ENCODE measurements around the gene NDUFV3. TPM values are rescaled to one million over a fixed set of nuclear protein-coding genes. Genes with fewer than 3 reads are reported as not detected.

Gene NDUFV3
- polyA plus RNA-seq, 1 of the 3 experiments (the other 2 are of a cell fraction) = 32.9 TPM

DNA sequence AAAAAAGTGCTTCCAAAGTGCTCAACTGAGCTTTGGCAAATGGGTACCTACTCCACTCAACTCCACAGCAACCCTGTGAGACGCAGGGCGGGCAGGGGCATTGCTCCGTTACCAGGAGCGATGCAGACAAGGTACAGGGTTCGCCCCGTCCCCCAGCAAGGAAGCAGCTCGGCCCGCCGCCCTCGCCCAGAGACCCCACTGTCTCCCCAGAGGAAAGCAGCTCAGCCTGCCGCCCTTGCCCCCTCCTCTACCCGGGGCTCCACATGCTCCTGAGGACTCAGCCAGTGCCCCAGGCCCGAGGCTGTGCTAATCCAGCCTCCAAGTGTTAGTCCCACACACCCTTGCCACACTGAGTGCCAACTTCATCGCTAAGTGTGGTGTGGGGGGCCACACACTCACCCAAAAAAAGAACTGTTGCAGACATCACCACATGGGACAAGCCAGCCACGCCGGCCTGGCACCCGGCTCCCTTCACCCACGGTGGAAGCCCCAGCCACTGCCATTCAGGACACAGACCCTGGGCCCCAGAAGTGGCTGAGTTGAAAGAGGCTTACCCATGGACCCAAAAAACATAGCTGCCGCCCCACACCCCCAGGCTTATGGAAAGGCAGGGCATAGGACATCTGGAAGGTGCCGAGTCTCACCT is 40.1 kb upstream of the NDUFV3 start:
- peaks cover 9 to 85% of the 10 kb centered on the region in 2 experiments for H3K36me3 ChIP-seq (replicated peaks in 1 of 2; ENCODE audit: control insufficient read depth in 1 of 2, insufficient read depth in 2 of 2, low read length in 1 of 2)
- H3F3A ChIP-seq (replicated peaks; ENCODE audit: insufficient read depth) = no peaks in the 10 kb centered on the region
- peaks cover 3% of the 10 kb centered on the region; the same call in 1 of the 2 replicates for H4K20me1 ChIP-seq (ENCODE audit: insufficient read depth)
- TF ChIP-seq GATA2 (CRISPR knock-in tag; IDR thresholded peaks at IDR 0.05) (no peak), NRF1 (IDR thresholded peaks at IDR 0.05; ENCODE audit: low read depth, low read length) (no peak), POLR2AphosphoS5 (IDR thresholded peaks at IDR 0.05; ENCODE audit: low read depth, low read length) (no peak), EP300 (IDR thresholded peaks at IDR 0.05; ENCODE audit: borderline replicate concordance in 1 of 2, low read depth in 1 of 2, low read length in 1 of 2) (no peak), RCOR1 (IDR thresholded peaks at IDR 0.05; ENCODE audit: low read length) (no peak), TCF12 (IDR thresholded peaks at IDR 0.05) (no peak), EZH2phosphoT487 (IDR thresholded peaks at IDR 0.05; ENCODE audit: borderline replicate concordance, low read depth) (no peak), CHD2 (IDR thresholded peaks at IDR 0.05; ENCODE audit: low read length, partially characterized antibody) (no peak), NFIC (IDR thresholded peaks at IDR 0.05; ENCODE audit: borderline replicate concordance) (no peak), FOXJ3 (CRISPR knock-in tag; IDR thresholded peaks at IDR 0.05) (no peak), ELF1 (IDR thresholded peaks at IDR 0.05) (no peak), JUND (IDR thresholded peaks at IDR 0.05) (no peak), GABPA (IDR thresholded peaks at IDR 0.05; ENCODE audit: low read depth) (no peak), TEAD4 (IDR thresholded peaks at IDR 0.05; ENCODE audit: borderline replicate concordance, insufficient read depth) (no peak), FOXM1 (IDR thresholded peaks at IDR 0.05; ENCODE audit: low read depth) (no peak), RAD21 (IDR thresholded peaks at IDR 0.05; ENCODE audit: low read length) (no peak)
- TF ChIP-seq, protein P1, sequence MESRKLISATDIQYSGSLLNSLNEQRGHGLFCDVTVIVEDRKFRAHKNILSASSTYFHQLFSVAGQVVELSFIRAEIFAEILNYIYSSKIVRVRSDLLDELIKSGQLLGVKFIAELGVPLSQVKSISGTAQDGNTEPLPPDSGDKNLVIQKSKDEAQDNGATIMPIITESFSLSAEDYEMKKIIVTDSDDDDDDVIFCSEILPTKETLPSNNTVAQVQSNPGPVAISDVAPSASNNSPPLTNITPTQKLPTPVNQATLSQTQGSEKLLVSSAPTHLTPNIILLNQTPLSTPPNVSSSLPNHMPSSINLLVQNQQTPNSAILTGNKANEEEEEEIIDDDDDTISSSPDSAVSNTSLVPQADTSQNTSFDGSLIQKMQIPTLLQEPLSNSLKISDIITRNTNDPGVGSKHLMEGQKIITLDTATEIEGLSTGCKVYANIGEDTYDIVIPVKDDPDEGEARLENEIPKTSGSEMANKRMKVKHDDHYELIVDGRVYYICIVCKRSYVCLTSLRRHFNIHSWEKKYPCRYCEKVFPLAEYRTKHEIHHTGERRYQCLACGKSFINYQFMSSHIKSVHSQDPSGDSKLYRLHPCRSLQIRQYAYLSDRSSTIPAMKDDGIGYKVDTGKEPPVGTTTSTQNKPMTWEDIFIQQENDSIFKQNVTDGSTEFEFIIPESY (IDR thresholded peaks at IDR 0.05; ENCODE audit: borderline replicate concordance, low read depth) = no peak
- TF ChIP-seq, protein P2, sequence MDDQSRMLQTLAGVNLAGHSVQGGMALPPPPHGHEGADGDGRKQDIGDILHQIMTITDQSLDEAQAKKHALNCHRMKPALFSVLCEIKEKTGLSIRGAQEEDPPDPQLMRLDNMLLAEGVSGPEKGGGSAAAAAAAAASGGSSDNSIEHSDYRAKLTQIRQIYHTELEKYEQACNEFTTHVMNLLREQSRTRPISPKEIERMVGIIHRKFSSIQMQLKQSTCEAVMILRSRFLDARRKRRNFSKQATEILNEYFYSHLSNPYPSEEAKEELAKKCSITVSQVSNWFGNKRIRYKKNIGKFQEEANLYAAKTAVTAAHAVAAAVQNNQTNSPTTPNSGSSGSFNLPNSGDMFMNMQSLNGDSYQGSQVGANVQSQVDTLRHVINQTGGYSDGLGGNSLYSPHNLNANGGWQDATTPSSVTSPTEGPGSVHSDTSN (IDR thresholded peaks at IDR 0.05) = no peak
- TF ChIP-seq, protein P3, sequence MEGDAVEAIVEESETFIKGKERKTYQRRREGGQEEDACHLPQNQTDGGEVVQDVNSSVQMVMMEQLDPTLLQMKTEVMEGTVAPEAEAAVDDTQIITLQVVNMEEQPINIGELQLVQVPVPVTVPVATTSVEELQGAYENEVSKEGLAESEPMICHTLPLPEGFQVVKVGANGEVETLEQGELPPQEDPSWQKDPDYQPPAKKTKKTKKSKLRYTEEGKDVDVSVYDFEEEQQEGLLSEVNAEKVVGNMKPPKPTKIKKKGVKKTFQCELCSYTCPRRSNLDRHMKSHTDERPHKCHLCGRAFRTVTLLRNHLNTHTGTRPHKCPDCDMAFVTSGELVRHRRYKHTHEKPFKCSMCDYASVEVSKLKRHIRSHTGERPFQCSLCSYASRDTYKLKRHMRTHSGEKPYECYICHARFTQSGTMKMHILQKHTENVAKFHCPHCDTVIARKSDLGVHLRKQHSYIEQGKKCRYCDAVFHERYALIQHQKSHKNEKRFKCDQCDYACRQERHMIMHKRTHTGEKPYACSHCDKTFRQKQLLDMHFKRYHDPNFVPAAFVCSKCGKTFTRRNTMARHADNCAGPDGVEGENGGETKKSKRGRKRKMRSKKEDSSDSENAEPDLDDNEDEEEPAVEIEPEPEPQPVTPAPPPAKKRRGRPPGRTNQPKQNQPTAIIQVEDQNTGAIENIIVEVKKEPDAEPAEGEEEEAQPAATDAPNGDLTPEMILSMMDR (IDR thresholded peaks at IDR 0.05) = no peak
- 0 out of 2 replicates have a peak, but pooled peaks cover 6% of the 10 kb centered on the region for H3K79me2 ChIP-seq (ENCODE audit: insufficient read depth)
- H3K4me2 ChIP-seq = no peak overlapping the region
- no peak overlapping the region for H3K4me3 ChIP-seq (ENCODE audit: low read depth in 2 of 2, low read length in 1 of 2)
- POLR2A ChIA-PET = no interaction called here
- no peak for DNase-seq
- no peak overlapping the region for H3K9ac ChIP-seq
- no peaks in the 10 kb centered on the region for H3K9me3 ChIP-seq
- 96% methylated on average over 11 of the region's 20 CpGs for WGBS (ENCODE audit: low lambda C conversion rate)
- no peak overlapping the region for H3K27ac ChIP-seq (ENCODE audit: low read depth in 2 of 2, low read length in 1 of 2)
- H3K27me3 ChIP-seq (ENCODE audit: insufficient read depth) = no peaks in the 10 kb centered on the region
- H2AFZ ChIP-seq (ENCODE audit: low read depth) = no peak overlapping the region
- H3K9me2 ChIP-seq = no peaks in the 10 kb centered on the region
- CTCF ChIA-PET = interaction anchor here (0.9 to 1.6 kb wide), 3 partner anchors 11 to 260 kb away, joined by 3 read pairs; no protein-coding TSS in a partner anchor
- no peaks in the 10 kb centered on the region for H3K4me1 ChIP-seq (ENCODE audit: control insufficient read depth in 1 of 2, insufficient read depth in 2 of 2, low read depth in 1 of 2, low read length in 1 of 2)

Measured in SK-N-SH (cell line).